HG02885 (cell line): ENCODE data around the gene SP5.
"Not testable (repeated sequence)": the region's sequence is repeated elsewhere in the genome, so short reads cannot be mapped to it uniquely, and the experiment has no call there.

ENCODE experiments used
- ATAC-seq: cut with Tn5 transposase; IDR thresholded peaks from one replicate; pipeline ENCODE4 v1.9.1; 2021; ENCODE audit warnings: mild to moderate bottlenecking; ENCODE audit not compliant: unreplicated experiment, poor library complexity

The SP5 gene

GRCh38 chr2:170715062-170715931, at the start of gene SP5:
TSS of gene SP5 (plus strand) at chr2:170715337. CDS start at chr2:170715513, 176 bp downstream.
- ATAC-seq, result no peak

- ATAC-seq, result no peak
Observed at GRCh38 chr2:170665743-170666142, 49.4 kb upstream of the SP5 start.

GRCh38 chr2:170669909-170670308, 45.2 kb upstream of the SP5 start:
- no peak for ATAC-seq

- ATAC-seq, result no peak
Observed at GRCh38 chr2:170670651-170671050, 44.5 kb upstream of the SP5 start.

- no peak for ATAC-seq
Observed at GRCh38 chr2:170671079-170671478, 44.1 kb upstream of the SP5 start.

- ATAC-seq, result not testable (repeated sequence)
Observed at GRCh38 chr2:170674282-170674681, 40.9 kb upstream of the SP5 start.

GRCh38 chr2:170675701-170676100, 39.4 kb upstream of the SP5 start:
- no peak for ATAC-seq

- no peak for ATAC-seq
Observed at GRCh38 chr2:170679607-170680079, 35.5 kb upstream of the SP5 start.

- peak; percentile 89 for ATAC-seq
Observed at GRCh38 chr2:170680172-170680941, 34.8 kb upstream of the SP5 start.

- no peak for ATAC-seq
Observed at GRCh38 chr2:170681311-170681710, 33.8 kb upstream of the SP5 start.

- ATAC-seq, result no peak
Observed at GRCh38 chr2:170685591-170685990, 29.5 kb upstream of the SP5 start.

GRCh38 chr2:170689481-170689880, 25.7 kb upstream of the SP5 start:
- no peak for ATAC-seq

GRCh38 chr2:170690640-170691039, 24.5 kb upstream of the SP5 start:
- no peak for ATAC-seq

- no peak for ATAC-seq
Observed at GRCh38 chr2:170694316-170694715, 20.8 kb upstream of the SP5 start.

- no peak for ATAC-seq
Observed at GRCh38 chr2:170695521-170696410, 19.4 kb upstream of the SP5 start.

GRCh38 chr2:170696948-170697347, 18.2 kb upstream of the SP5 start:
- no peak for ATAC-seq

GRCh38 chr2:170701011-170701410, 14.1 kb upstream of the SP5 start:
- ATAC-seq, result no peak

- no peak for ATAC-seq
Observed at GRCh38 chr2:170703776-170704476, 11.2 kb upstream of the SP5 start.
